DMS 273 treated with DMSO at 0.1 percent for 48 hours (cell line): ENCODE measurements around the gene PSME2.

Experiments
- DNase-seq: peaks from one replicate; lab custom pipeline; 2025; lab: John Stamatoyannopoulos, UW

PSME2 gene

GRCh38 chr14:24135834-24136683, 10.4 kb downstream of the PSME2 start, which contains the start of gene PSME1:
Gene PSME1, plus strand, starts transcription at chr14:24136194. Its CDS starts 69 bp downstream, at chr14:24136263.
- peak; percentile 67 for DNase-seq

- DNase-seq, result no peak
Observed at GRCh38 chr14:24135584-24135833, 10.9 kb downstream of the PSME2 start.

DNA sequence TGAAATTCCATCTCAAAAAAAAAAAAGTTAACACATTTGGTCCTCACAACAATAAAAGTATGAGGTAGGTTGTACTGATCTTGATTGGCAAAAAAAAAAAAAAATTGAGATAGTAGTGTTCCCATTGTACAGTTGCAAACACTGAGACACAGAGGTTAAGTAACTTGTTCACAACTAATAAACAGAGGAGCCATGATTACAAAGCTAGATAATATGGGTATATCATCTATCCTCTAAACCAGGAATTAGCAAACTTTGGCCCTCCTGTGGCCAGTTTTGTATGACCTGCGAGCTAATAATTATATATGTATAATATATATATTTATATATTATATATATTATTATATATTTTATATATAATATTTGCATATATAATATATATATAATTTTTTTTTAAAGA, 12.7 kb downstream of the PSME2 start:
- no peak for DNase-seq

GRCh38 chr14:24132976-24133375, 13.4 kb downstream of the PSME2 start:
- DNase-seq, result no peak

- DNase-seq, result no peak
Observed at GRCh38 chr14:24132061-24132685, 14.2 kb downstream of the PSME2 start.

DNA sequence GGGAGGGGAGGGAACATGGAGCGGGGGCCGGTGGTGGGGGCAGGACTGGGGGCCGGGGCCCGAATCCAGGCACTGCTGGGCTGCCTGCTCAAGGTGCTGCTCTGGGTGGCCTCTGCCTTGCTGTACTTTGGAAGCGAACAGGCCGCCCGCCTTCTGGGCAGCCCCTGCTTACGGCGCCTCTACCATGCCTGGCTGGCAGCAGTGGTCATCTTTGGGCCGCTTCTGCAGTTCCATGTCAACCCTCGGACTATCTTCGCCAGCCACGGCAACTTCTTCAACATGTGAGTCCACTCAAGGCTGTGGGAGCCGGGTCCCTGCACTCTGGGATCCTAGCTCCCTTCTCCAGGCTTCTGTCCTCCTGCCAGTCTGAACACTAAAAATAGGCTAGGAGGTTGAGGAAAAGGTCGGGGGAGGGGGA, 14.9 kb downstream of the PSME2 start:
- DNase-seq, result no peak

GRCh38 chr14:24130717-24131548, 15.5 kb downstream of the PSME2 start:
- DNase-seq, result no peak

DNA sequence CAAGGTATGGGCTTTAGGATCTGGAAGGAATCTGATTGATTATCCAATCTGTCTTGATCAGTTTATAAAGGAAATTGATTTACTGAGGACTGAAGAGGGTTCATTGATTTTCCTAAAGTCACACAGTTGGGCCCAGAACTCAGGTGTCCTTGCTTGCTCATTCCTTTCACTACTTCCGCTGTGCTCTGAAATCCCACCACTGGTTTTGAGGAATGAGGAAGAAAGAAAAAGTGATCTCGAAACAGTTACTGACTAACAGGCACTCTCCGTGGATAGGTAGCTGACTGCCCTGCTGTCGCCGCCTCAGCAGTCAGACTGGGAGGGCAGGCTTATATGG, 16.1 kb downstream of the PSME2 start, which contains the start of gene FITM1:
FITM1 (plus strand) TSS at position 280 of the 337 bp plus-strand sequence. CDS start 905 bp downstream, outside the sequence.
- no peak for DNase-seq

DNA sequence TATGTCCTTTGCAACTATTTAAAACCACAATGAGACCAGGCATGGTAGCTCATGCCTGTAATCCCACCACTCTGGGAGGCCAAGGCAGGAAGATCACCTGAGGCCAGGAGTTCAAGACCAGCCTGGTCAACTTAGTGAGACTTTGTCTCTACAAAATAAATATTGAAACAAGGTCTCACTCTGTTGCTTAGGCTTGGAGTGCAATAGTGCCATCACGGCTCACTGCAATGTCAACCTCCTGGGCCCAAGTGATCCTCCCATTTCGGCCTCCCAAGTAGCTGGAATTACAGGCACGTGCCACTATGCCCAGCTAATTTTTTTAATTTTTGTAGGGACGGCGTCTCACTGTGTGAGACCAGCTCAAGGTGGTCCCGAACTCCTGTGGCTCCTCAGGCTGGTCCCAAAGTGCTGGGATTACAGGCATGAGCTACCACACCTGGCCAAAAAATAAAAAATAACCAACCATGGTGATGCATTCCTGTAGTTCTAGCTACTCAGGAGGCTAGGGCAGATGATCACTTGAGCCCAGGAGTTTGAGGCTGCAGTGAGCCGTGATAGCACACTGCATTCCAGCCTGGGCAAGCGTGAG, 16.9 kb downstream of the PSME2 start:
- no peak for DNase-seq

GRCh38 chr14:24127673-24128072, 18.7 kb downstream of the PSME2 start:
- no peak for DNase-seq

DNA sequence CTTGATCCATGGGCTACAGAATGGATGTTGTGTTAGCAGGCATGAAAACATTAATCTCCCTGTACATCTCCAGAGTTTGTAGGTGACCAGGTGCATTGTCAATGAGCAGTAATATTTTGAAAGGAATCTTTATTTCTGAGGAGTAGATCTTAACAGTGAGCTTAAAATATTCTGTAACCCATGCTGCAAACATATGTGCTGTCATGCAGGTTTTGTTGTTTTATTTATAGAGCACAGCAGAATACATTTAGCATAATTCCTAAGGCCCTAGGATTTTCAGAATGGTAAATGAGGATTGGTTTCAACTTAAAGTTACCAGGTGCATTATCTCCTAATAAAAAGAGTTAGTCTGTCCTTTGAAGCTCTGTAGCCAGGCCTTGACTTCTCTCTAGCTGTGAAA, 19.5 kb downstream of the PSME2 start:
- DNase-seq, result no peak

DNA sequence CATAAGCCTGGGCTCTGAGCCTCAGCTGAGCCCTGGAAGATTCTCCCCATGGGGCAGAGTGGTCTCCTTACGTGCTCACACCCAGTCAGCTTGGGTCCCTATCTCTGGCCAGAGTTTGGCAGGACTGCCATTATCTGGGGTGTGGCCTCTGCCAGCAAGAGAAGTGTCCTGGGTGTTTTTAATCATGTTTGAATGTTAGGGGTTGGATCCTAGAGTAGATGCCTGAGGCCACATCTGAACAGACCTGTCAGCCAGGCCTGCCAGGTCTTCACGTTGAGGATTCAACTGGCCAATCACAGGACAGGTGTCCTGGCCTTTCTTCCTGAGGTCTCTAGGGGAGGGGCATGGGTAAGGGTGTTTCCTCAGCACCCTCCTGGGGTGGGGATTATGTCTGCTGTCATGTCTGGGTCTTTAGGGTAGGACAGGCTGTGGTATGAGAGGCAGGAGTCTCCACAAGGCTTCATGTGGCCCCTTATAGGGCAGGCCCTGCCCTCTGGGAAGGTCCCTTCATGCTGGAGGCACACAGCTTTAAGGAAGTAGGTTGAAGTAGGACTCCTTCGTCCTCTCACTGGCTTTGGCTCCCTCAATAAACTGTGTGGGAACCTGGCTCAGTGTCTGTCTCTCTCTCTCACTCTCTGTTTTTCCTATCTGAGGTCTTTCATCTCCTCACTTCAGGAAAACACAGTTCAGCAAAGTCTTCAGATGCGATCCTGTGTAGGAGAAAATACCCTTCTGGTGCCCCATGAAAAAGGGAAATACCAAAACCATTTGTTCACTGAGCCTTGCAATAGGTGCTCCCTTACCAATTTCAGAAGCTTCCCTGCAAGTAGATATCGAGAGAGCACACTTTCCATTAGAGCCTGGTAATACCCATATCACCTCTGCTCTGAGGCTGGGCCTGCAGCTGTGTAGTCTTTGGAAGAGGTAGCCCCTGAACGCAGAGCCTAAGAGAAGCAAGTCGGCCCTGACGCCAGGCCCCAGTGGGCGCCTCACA, 22.7 kb downstream of the PSME2 start:
- no peak for DNase-seq

GRCh38 chr14:24122898-24123297, 23.5 kb downstream of the PSME2 start:
- no peak for DNase-seq

DNA sequence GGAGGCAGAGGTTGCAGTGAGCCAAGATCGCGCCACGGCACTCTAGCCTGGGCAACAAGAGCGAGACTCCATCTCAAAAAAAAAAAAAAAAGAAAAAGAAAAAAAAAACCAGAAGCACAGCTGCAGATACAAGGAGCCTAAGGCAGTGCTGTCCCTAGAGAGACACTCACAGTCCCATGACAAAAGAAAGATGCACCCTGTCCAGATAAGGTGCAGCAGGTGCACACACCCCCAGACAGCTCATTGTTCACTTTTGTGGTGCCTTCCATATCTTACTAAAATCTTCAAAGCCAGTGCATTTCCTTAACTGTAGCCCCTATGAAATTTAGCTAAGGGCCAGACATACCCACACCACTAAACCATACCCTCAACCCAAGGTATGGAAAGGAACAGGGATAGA, 24.0 kb downstream of the PSME2 start:
- no peak for DNase-seq

GRCh38 chr14:24121210-24121609, 25.2 kb downstream of the PSME2 start:
- DNase-seq, result no peak

- DNase-seq, result no peak
Observed at GRCh38 chr14:24119691-24120090, 26.7 kb downstream of the PSME2 start.

GRCh38 chr14:24117179-24117578, 29.2 kb downstream of the PSME2 start:
- DNase-seq, result no peak

DNA sequence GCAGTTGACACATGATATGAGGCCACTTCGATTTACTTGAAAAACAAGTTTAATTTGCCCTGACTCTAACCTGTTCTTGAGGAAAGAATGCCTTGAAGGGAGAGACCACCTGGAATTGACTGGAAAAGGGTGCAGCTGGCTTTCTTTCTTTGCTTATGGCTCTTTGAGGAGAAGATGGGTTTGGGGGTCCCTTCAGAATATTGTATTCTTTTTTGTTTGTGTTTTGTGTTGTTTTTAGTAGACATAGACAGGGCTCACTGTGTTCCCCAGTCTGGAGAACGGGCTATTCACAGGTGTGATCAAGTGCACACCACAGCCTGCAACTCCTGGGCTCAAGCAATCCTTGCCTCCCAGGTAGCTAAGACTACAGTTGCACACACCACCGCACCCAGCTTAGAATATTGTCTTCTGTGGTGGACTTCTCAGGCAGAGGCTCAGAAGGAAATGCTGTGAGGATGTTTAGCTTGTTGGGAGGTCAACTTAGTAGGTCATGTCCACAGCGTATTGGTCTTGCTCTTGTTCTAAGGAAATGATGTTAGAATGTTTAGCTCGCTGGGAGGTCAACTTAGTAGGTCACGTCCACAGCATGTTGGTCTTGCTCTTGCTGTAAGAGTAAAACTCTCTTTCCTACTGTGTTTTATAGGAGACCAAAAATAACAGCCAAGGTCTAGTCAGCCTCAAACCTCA, 30.1 kb downstream of the PSME2 start:
- DNase-seq, result no peak

- no peak for DNase-seq
Observed at GRCh38 chr14:24115422-24116127, 30.8 kb downstream of the PSME2 start.
